Memory B cell (primary cell): ENCODE results near the gene STAM2.
"Not testable (repeated sequence)": the region's sequence is repeated elsewhere in the genome, so short reads cannot be mapped to it uniquely, and the experiment has no call there.

Experiments
- ATAC-seq: fragments of 150-1000 bp; cut with Tn5 transposase; 2 replicates; pipeline ENCODE4 v1.10.0; 2021; ENCODE audit warnings: low read depth, mild to moderate bottlenecking, moderate library complexity
- DNase-seq, 2 donors: peaks; one replicate each; pipeline ENCODE4 v3.0.0; 2022; ENCODE audit warnings: low spot score in 2 of 2
- H3K27ac Mint-ChIP-seq: one replicate; pipeline ENCODE4 v1.8.0; 2022; ENCODE audit warnings: mild to moderate bottlenecking, moderate library complexity, mixed read lengths
- H3K27me3 Mint-ChIP-seq: one replicate; pipeline ENCODE4 v1.8.0; 2022; ENCODE audit warnings: mixed read lengths
- H3K36me3 Mint-ChIP-seq: one replicate; pipeline ENCODE4 v1.8.0; 2022; ENCODE audit warnings: mild to moderate bottlenecking, mixed read lengths
- H3K4me1 Mint-ChIP-seq: one replicate; pipeline ENCODE4 v1.8.0; 2022; ENCODE audit warnings: mixed read lengths
- H3K4me3 Mint-ChIP-seq: one replicate; pipeline ENCODE4 v1.8.0; 2022; ENCODE audit warnings: mild to moderate bottlenecking, moderate library complexity, mixed read lengths
- H3K9me3 Mint-ChIP-seq: one replicate; pipeline ENCODE4 v1.8.0; 2022; ENCODE audit warnings: mixed read lengths

The STAM2 gene

GRCh38 chr2:152175368-152176112 is at the start of gene STAM2:
Gene STAM2, minus strand, starts transcription at chr2:152175763. Its CDS starts 121 bp downstream, at chr2:152175642.
- Mint-ChIP-seq H3K36me3 (peaks cover 6% of the 10 kb centered on the region), H3K4me1 (peaks cover 20% of the 10 kb centered on the region), H3K27me3 (no peaks in the 10 kb centered on the region), H3K9me3 (no peaks in the 10 kb centered on the region), H3K4me3 (peak within 1 kb of the TSS; percentile 99), H3K27ac (peak within 1 kb of the TSS; percentile 100)
- DNase-seq (peak; percentile 95 to 99), ATAC-seq (peak; percentile 78)

GRCh38 chr2:152223977-152224376 is 48.4 kb upstream of the STAM2 start:
- no peak overlapping the region for H3K4me3 Mint-ChIP-seq
- peaks cover 4% of the 10 kb centered on the region for H3K27me3 Mint-ChIP-seq
- H3K36me3 Mint-ChIP-seq, result no peaks in the 10 kb centered on the region
- DNase-seq, result no peak
- H3K27ac Mint-ChIP-seq, result no peak overlapping the region
- no peaks in the 10 kb centered on the region for H3K4me1 Mint-ChIP-seq
- no peak for ATAC-seq
- peaks cover 2% of the 10 kb centered on the region for H3K9me3 Mint-ChIP-seq

- DNase-seq, result no peak
- Mint-ChIP-seq H3K4me1 (no peaks in the 10 kb centered on the region), H3K27ac (no peak overlapping the region), H3K36me3 (no peaks in the 10 kb centered on the region), H3K9me3 (peaks cover 2% of the 10 kb centered on the region), H3K27me3 (peaks cover 4% of the 10 kb centered on the region), H3K4me3 (no peak overlapping the region)
- ATAC-seq, result no peak
Observed at GRCh38 chr2:152222975-152223637, 47.5 kb upstream of the STAM2 start.

GRCh38 chr2:152221839-152222238 is 46.3 kb upstream of the STAM2 start:
- H3K9me3 Mint-ChIP-seq, result peaks cover 2% of the 10 kb centered on the region
- H3K27ac Mint-ChIP-seq, result no peak overlapping the region
- no peak for ATAC-seq
- H3K36me3 Mint-ChIP-seq, result no peaks in the 10 kb centered on the region
- peaks cover 4% of the 10 kb centered on the region for H3K27me3 Mint-ChIP-seq
- H3K4me3 Mint-ChIP-seq, result no peak overlapping the region
- H3K4me1 Mint-ChIP-seq, result no peaks in the 10 kb centered on the region
- DNase-seq, result no peak

- no peak for DNase-seq
- Mint-ChIP-seq H3K36me3 (no peaks in the 10 kb centered on the region), H3K9me3 (no peaks in the 10 kb centered on the region), H3K27me3 (peaks cover 2% of the 10 kb centered on the region), H3K27ac (no peak overlapping the region), H3K4me3 (no peak overlapping the region), H3K4me1 (no peaks in the 10 kb centered on the region)
- ATAC-seq, result no peak
Observed at GRCh38 chr2:152219077-152219828, 43.7 kb upstream of the STAM2 start.

- no peak for DNase-seq
- no peaks in the 10 kb centered on the region for H3K4me1 Mint-ChIP-seq
- no peaks in the 10 kb centered on the region for H3K9me3 Mint-ChIP-seq
- H3K27ac Mint-ChIP-seq, result no peak overlapping the region
- ATAC-seq, result no peak
- no peaks in the 10 kb centered on the region for H3K36me3 Mint-ChIP-seq
- H3K4me3 Mint-ChIP-seq, result no peak overlapping the region
- H3K27me3 Mint-ChIP-seq, result peaks cover 12% of the 10 kb centered on the region
Observed at GRCh38 chr2:152201466-152201830, 25.9 kb upstream of the STAM2 start.

- Mint-ChIP-seq H3K9me3 (no peaks in the 10 kb centered on the region), H3K4me1 (no peaks in the 10 kb centered on the region), H3K36me3 (no peaks in the 10 kb centered on the region), H3K27ac (no peak overlapping the region), H3K27me3 (peaks cover 16% of the 10 kb centered on the region), H3K4me3 (no peak overlapping the region)
- DNase-seq (no peak), ATAC-seq (no peak)
Observed at GRCh38 chr2:152200565-152201465, 25.3 kb upstream of the STAM2 start.

- ATAC-seq (no peak), DNase-seq (no peak)
- Mint-ChIP-seq H3K4me1 (no peaks in the 10 kb centered on the region), H3K9me3 (no peaks in the 10 kb centered on the region), H3K36me3 (no peaks in the 10 kb centered on the region), H3K27me3 (peaks cover 17% of the 10 kb centered on the region), H3K4me3 (no peak overlapping the region), H3K27ac (no peak overlapping the region)
Observed at GRCh38 chr2:152200101-152200500, 24.5 kb upstream of the STAM2 start.

- DNase-seq (no peak), ATAC-seq (no peak)
- Mint-ChIP-seq H3K27me3 (peaks cover 19% of the 10 kb centered on the region), H3K9me3 (no peaks in the 10 kb centered on the region), H3K27ac (no peak overlapping the region), H3K4me1 (no peaks in the 10 kb centered on the region), H3K36me3 (no peaks in the 10 kb centered on the region), H3K4me3 (no peak overlapping the region)
Observed at GRCh38 chr2:152198499-152198898, 22.9 kb upstream of the STAM2 start.

- ATAC-seq, H3K36me3 Mint-ChIP-seq, H3K9me3 Mint-ChIP-seq, H3K27ac Mint-ChIP-seq, H3K4me1 Mint-ChIP-seq, H3K4me3 Mint-ChIP-seq, DNase-seq: not testable (repeated sequence)
- peaks cover 24% of the 10 kb centered on the region for H3K27me3 Mint-ChIP-seq
Observed at GRCh38 chr2:152197508-152198284, 22.1 kb upstream of the STAM2 start.

GRCh38 chr2:152189622-152190495 is 14.3 kb upstream of the STAM2 start:
- H3K27me3 Mint-ChIP-seq, result peaks cover 19% of the 10 kb centered on the region
- no peak overlapping the region for H3K27ac Mint-ChIP-seq
- peak in 1 of 2 donors; percentile 17 for DNase-seq
- H3K36me3 Mint-ChIP-seq, result no peaks in the 10 kb centered on the region
- no peak overlapping the region for H3K4me3 Mint-ChIP-seq
- ATAC-seq, result peak; percentile 66
- peaks cover 2% of the 10 kb centered on the region for H3K9me3 Mint-ChIP-seq
- no peaks in the 10 kb centered on the region for H3K4me1 Mint-ChIP-seq

- not testable (repeated sequence) for H3K27ac Mint-ChIP-seq, DNase-seq, H3K4me3 Mint-ChIP-seq, H3K4me1 Mint-ChIP-seq, H3K36me3 Mint-ChIP-seq, H3K9me3 Mint-ChIP-seq, ATAC-seq
- peaks cover 11% of the 10 kb centered on the region for H3K27me3 Mint-ChIP-seq
Observed at GRCh38 chr2:152186808-152187207, 11.2 kb upstream of the STAM2 start.
